Stimulated activated CD8-positive, alpha-beta memory T cell treated with anti-CD3 and anti-CD28 coated beads, Interleukin-4, amount 100 ng/mL, for 4 hours (primary cell): ENCODE results near the gene TYMP.

ENCODE experiments used
- DNase-seq, 2 donors: peaks; one replicate each; pipeline ENCODE4 v3.0.0-alpha.2; 2020; ENCODE audit warnings: low read depth in 2 of 2, low spot score in 1 of 2

The TYMP gene

GRCh38 chr22:50485221-50486131 is 44.3 kb downstream of the TYMP start:
- DNase-seq = no peak

GRCh38 chr22:50483977-50484853 is 45.6 kb downstream of the TYMP start:
- DNase-seq = no peak

GRCh38 chr22:50483556-50483955 is 46.3 kb downstream of the TYMP start:
- no peak for DNase-seq

- no peak for DNase-seq
Measured at GRCh38 chr22:50483106-50483505, 46.7 kb downstream of the TYMP start.

GRCh38 chr22:50482107-50483074 is 47.4 kb downstream of the TYMP start:
- DNase-seq = no peak

GRCh38 chr22:50481440-50482106 is 48.2 kb downstream of the TYMP start, which contains the start of gene ADM2:
ADM2 (plus strand) TSS chr22:50481543; CDS start chr22:50481848, 305 bp downstream.
- DNase-seq = no peak

- no peak for DNase-seq
Measured at GRCh38 chr22:50481045-50481439, 48.8 kb downstream of the TYMP start.

- no peak for DNase-seq
Measured at GRCh38 chr22:50479721-50480120, 50.1 kb downstream of the TYMP start.

GRCh38 chr22:50477923-50478322 is 51.9 kb downstream of the TYMP start:
- DNase-seq = no peak

- no peak for DNase-seq
Measured at GRCh38 chr22:50476868-50477267, 52.9 kb downstream of the TYMP start.
